GM12891 (cell line): ENCODE data around the gene AFAP1.

Source experiments
- DNase-seq: peaks from one replicate; pipeline ENCODE4 v3.0.0; 2011; ENCODE audit warnings: low spot score; ENCODE audit not compliant: insufficient read length
- FAIRE-seq: peaks from 2 replicates; lab custom pipeline; 2011; peaks lifted over from hg19 to GRCh38; lab: Jason Lieb, UNC
- PAX5 ChIP-seq: IDR thresholded peaks from 2 replicates; pipeline ENCODE4 v1.6.1; 2011; ENCODE audit warnings: low read length, moderate library complexity, mild to moderate bottlenecking; ENCODE audit not compliant: insufficient read depth, severe bottlenecking
- POLR2A ChIP-seq: IDR thresholded peaks from 2 replicates; pipeline ENCODE4 v1.6.1; 2011; ENCODE audit warnings: low read depth, low read length, control low read depth
- POLR2AphosphoS5 ChIP-seq: IDR thresholded peaks from 2 replicates; pipeline ENCODE4 v1.6.1; 2011; ENCODE audit warnings: low read depth, low read length, control low read depth
- POU2F2 ChIP-seq: IDR thresholded peaks from 2 replicates; pipeline ENCODE4 v1.6.1; 2011; ENCODE audit warnings: low read depth, mild to moderate bottlenecking, control low read depth, low read length, moderate library complexity
- SPI1 ChIP-seq: IDR thresholded peaks from 2 replicates; pipeline ENCODE4 v1.6.1; 2011; ENCODE audit warnings: low read depth, low read length, control low read depth
- TAF1 ChIP-seq: IDR thresholded peaks from 2 replicates; pipeline ENCODE4 v1.6.1; 2011; ENCODE audit warnings: low read depth, low read length, control low read depth

Gene AFAP1

DNA sequence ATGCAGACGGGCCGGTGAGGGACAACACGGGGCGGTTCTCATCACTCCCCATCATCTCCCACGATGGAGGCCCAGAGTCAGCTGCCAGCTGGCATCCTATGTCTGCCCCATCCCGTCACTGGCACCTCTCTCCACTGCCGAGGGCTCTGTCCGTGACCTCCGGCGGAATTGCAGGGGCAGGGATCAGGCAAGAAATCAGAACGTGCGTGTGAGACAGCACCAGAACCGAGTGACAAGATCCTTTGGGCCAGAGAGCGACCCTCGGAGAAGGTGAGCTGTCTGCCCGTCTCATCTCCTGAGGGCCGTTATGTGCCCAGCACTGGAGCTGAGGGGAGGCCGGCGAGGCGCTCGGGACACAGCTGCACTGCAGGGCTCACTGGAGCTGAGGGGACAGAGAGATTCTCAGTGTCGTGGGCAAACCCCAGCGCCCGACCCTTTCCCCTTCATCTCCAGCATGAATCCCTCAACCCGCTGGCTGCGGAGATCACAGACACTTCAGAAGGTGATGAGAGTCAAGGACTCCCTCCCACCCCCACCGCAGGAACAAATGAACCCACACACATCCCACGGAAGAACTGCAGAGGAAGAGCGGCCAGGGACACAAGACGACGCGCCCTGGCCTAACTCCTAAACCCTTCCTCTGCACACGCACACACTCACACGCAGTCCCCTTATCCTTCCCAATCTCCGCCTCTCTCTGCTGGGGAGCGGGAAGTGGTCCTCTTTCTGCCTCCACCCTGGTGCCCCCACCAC, 128.7 kb downstream of the AFAP1 start:
- no peak for TF ChIP-seq PAX5
- no peak for TF ChIP-seq POLR2AphosphoS5
- no peak for TF ChIP-seq TAF1
- TF ChIP-seq POU2F2: no peak
- no peak for TF ChIP-seq SPI1
- no peak for TF ChIP-seq POLR2A
- no peak for DNase-seq
- FAIRE-seq: no peak

DNA sequence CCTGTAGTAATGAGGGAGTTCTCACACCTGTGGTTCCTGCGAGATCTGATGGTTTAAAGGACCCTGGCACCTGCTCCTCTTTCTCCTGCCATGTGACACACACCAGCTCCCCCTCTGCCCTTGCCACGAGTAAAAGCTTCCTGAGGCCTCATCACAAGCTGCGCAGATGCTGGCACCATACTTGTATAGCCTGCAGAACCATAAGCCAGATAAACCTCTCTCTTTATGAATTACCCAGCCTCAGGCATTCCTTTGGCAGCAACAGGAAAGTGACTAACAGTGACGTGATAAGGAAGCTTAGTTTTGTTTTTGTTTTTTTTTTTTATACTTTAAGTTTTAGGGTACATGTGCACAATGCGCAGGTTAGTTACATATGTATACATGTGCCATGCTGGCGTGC, 130.9 kb downstream of the AFAP1 start:
- no peak for TF ChIP-seq POLR2AphosphoS5
- no peak for TF ChIP-seq POU2F2
- TF ChIP-seq SPI1: no peak
- no peak for TF ChIP-seq PAX5
- TF ChIP-seq TAF1: no peak
- TF ChIP-seq POLR2A: no peak
- DNase-seq: no peak
- no peak for FAIRE-seq

DNA sequence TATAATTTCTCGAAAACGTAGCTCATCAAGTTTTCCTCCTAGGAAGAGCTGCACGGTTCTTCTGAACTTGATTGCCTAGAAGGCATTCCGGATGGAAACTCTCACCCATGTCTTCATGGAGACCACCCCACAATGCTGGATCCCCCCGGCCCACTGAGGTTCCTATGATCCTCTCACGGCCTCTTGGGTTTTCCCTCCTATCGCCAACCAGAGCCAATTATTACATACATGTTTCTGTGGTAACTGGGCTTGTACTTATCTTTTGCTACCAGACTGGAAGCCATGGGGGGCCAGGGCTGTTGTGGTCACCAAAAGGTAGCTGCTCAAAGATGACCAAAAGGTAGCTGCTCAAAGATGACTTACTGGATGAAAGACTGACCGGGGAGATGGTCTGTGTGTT, 131.5 kb downstream of the AFAP1 start:
- no peak for FAIRE-seq
- DNase-seq: no peak
- no peak for TF ChIP-seq POLR2A
- TF ChIP-seq TAF1: no peak
- no peak for TF ChIP-seq SPI1
- TF ChIP-seq POU2F2: no peak

DNA sequence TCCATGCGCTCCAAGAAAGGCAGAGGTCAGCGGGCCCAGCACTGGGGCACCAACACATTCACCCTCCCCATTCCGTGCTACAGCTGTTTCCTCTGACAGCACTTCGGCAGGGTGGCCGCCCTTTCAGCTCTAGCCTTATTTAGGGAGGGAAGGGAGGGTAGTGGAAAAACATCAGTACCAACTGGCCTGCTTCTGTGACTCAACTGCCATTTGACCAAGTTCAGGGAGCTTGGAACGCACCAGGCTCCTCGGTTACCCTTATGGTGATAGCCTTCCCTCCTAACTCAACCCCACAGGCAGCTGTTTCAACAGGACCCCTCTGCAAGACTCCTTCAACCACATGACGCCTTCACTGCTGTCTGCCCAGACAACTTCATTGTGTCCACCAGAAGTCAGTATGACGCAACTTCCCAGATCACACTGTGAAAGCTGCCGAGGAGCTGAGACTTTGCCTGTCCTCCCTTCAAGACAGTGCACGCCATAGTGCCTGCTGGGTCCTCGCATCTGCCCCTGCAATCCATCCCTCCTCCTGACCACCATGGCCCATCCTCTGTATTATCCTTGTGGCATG, 132.2 kb downstream of the AFAP1 start:
- FAIRE-seq (no peak), DNase-seq (no peak)
- TF ChIP-seq SPI1 (no peak), PAX5 (no peak), POLR2A (no peak), POLR2AphosphoS5 (no peak), TAF1 (no peak), POU2F2 (no peak)

DNA sequence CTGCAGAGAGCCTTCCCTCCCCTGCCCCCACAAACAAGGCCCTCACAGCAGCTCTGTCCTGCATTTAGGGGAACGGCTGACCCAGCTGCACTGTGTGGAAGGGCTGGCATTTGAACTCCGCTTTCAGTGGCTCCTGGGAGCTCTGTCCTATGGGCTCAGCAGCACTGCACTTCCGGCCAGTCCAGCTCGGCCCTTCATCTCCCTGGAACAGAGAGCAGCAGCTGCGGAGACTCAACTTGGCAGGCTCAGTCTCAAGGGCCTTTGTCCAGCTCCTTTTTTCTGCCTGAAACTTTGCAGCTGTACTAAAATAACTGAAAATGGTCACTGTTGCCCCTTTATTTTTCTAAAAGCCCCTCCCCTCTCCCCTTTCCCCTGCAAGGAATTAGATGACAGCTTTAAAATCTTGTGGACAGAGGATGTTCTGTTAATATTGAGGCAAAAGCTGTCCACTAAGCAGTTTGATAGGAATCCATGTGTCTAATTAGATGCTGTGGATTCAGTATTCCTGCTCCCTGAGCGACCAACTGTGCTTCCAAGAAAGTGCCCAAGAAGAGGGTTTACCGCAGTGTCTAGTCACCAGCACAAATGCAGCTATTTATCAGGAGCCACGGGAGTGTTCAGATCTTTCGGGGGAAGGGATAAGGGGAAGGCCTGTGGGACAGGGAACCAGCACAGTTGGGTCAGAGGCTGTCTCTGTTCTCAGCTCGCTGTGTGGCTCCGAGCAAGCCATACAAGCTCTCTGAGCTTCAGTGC, 133.1 kb downstream of the AFAP1 start:
- FAIRE-seq (no peak), DNase-seq (no peak)
- TF ChIP-seq POLR2AphosphoS5: no peak
- TF ChIP-seq SPI1: no peak
- TF ChIP-seq TAF1: no peak

DNA sequence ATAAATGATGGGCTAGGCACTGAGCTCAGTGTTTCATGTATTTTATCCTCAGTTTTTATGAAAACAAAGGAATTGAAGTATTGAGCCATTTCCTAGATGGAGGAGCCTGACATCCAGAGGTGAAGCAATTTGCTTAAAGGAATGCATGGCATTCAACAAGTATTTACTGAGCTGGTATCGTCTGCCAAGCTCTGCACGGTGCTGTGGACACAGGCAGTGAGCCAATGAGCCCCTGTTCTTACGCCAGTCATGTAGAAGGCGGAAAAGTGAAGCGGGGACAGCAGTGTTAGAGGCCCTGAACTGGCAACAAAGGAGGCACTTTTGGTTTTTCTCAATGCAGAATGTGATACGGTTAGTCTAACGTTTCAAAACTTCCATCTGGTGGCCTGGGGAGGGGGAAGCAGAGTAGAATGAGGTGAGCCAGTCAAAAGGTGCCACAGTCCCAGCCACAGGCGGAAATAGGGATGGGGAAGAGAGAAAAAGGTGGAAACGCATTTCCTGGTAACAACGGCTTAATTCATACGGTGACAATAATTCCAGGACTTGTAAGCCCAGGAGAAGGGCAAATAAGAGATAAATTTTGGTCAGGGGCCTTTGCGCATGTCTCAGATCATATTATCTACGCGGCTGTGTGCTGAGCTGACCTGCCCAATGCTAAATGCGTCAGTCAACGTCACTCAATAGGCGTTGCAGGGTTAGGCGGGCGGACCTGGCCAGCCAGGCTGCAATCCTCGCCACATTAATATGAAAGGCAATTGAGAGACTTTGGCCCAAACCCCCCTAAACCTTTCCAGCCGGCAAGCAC, 133.9 kb downstream of the AFAP1 start:
- TF ChIP-seq TAF1: no peak
- TF ChIP-seq POLR2AphosphoS5: no peak
- TF ChIP-seq POLR2A: no peak
- no peak for TF ChIP-seq POU2F2
- FAIRE-seq: no peak
- no peak for DNase-seq

- FAIRE-seq (no peak), DNase-seq (no peak)
- no peak for TF ChIP-seq SPI1
- no peak for TF ChIP-seq PAX5
- no peak for TF ChIP-seq POU2F2
These were observed 134.8 kb downstream of the AFAP1 start for GRCh38 chr4:7804756-7805385.

- FAIRE-seq (peak; percentile 85), DNase-seq (peak; percentile 71)
- no peak for TF ChIP-seq POLR2AphosphoS5
- no peak for TF ChIP-seq PAX5
- no peak for TF ChIP-seq SPI1
- TF ChIP-seq POU2F2: no peak
- no peak for TF ChIP-seq TAF1
- TF ChIP-seq POLR2A: no peak
These were observed 135.5 kb downstream of the AFAP1 start for GRCh38 chr4:7803992-7804755.

DNA sequence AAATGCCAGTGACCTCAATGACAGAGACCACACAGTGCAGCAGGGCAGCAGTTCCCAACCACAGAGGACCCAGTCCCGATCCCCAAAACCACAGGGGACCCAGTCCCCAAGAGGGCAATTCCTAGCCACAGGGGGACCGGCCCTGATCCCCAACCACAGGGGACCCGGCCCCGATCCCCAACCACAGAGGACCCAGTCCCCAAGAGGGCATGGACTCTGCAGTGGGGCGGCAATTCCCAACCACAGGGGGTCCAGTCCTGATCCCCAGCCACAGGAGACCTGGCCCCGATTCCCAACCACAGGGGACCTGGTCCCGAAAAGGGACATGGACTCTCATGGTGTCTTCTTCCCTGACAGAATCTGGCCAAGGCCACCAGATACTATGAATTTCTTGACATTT, 136.3 kb downstream of the AFAP1 start:
- FAIRE-seq (no peak), DNase-seq (no peak)
- TF ChIP-seq POLR2AphosphoS5 (no peak), TAF1 (no peak), SPI1 (no peak), PAX5 (no peak), POU2F2 (no peak), POLR2A (no peak)
